DND-41 (cell line): ENCODE data around the gene NYAP2.

ENCODE experiments used
- EZH2 ChIP-seq: IDR thresholded peaks from 3 replicates; pipeline ENCODE4 v1.6.1; 2012; ENCODE audit warnings: borderline replicate concordance, low read depth, mild to moderate bottlenecking, moderate library complexity, low read length, inconsistent platforms; ENCODE audit not compliant: severe bottlenecking
- TF ChIP-seq, protein P1 (sequence below): IDR thresholded peaks from 2 replicates; pipeline ENCODE4 v1.5.1; 2012; ENCODE audit warnings: borderline replicate concordance, low read length, moderate library complexity, mild to moderate bottlenecking; ENCODE audit not compliant: poor library complexity, severe bottlenecking; ENCODE audit errors: extremely low read depth

- TF ChIP-seq, protein P1, sequence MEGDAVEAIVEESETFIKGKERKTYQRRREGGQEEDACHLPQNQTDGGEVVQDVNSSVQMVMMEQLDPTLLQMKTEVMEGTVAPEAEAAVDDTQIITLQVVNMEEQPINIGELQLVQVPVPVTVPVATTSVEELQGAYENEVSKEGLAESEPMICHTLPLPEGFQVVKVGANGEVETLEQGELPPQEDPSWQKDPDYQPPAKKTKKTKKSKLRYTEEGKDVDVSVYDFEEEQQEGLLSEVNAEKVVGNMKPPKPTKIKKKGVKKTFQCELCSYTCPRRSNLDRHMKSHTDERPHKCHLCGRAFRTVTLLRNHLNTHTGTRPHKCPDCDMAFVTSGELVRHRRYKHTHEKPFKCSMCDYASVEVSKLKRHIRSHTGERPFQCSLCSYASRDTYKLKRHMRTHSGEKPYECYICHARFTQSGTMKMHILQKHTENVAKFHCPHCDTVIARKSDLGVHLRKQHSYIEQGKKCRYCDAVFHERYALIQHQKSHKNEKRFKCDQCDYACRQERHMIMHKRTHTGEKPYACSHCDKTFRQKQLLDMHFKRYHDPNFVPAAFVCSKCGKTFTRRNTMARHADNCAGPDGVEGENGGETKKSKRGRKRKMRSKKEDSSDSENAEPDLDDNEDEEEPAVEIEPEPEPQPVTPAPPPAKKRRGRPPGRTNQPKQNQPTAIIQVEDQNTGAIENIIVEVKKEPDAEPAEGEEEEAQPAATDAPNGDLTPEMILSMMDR, result no peak
- TF ChIP-seq EZH2, result no peak
Observed at GRCh38 chr2:225381609-225382008, 17.9 kb upstream of the NYAP2 start.
